Panc1 (cell line): ENCODE data around the gene PRR35. TPM values are rescaled to one million over a fixed set of nuclear protein-coding genes. Genes with fewer than 3 reads are reported as not detected.

Source experiments
- ATAC-seq: fragments of 200-7000 bp; cut with Tn5 transposase; 2 replicates; pipeline ENCODE4 v1.9.1; 2020; ENCODE audit warnings: mild to moderate bottlenecking, moderate library complexity
- BruUV-seq: library from RNA; stranded (reverse); fragments of 400-500 nt; replicated peaks from 2 replicates; lab custom pipeline; 2021; lab: Mats Ljungman, UMichigan
- CTCF ChIA-PET: fragments of 300-600 bp; sonication (Branson Sonifier 250); formaldehyde crosslinking; loops from one replicate; lab custom pipeline; 2022; ENCODE audit warnings: antibody characterized with exemption; lab: Charles Lee
- POLR2A ChIA-PET: fragments of 300-600 bp; sonication (Branson Sonifier 250); formaldehyde crosslinking; loops from one replicate; lab custom pipeline; 2022; ENCODE audit warnings: antibody characterized with exemption; lab: Charles Lee
- DNase-seq: peaks from one replicate; pipeline ENCODE4 v3.0.0-alpha.2; 2010; ENCODE audit warnings: low read depth, low spot score
- H3K27ac ChIP-seq: 2 replicates; pipeline ENCODE4 v1.5.1; 2011; ENCODE audit warnings: mild to moderate bottlenecking, low read length, inconsistent platforms
- H3K27me3 ChIP-seq: fragments of 200-500 bp; sonication (Bioruptor generic); 2 replicates; pipeline ENCODE4 v1.6.0; 2014; ENCODE audit warnings: low read length, inconsistent platforms; ENCODE audit not compliant: control insufficient read depth, insufficient read depth
- H3K36me3 ChIP-seq: fragments of 200-500 bp; sonication (Bioruptor generic); 2 replicates; pipeline ENCODE4 v1.5.1; 2014; ENCODE audit warnings: inconsistent platforms, mild to moderate bottlenecking, low read length, moderate library complexity; ENCODE audit not compliant: control insufficient read depth, insufficient read depth
- H3K4me1 ChIP-seq: 2 replicates; pipeline ENCODE4 v1.5.1; 2011; ENCODE audit warnings: inconsistent platforms, mild to moderate bottlenecking, low read length, moderate library complexity; ENCODE audit not compliant: control insufficient read depth, insufficient read depth
- H3K4me3 ChIP-seq, 2 experiments: 2 replicates each; pipeline ENCODE4 v1.5.1; 2011 to 2012; ENCODE audit warnings: low read depth in 2 of 2, low read length in 2 of 2, mild to moderate bottlenecking in 2 of 2, inconsistent platforms in 1 of 2, moderate library complexity in 1 of 2
- H3K9me3 ChIP-seq: fragments of 200-500 bp; sonication (Bioruptor generic); 2 replicates; pipeline ENCODE4 v1.5.1; 2014; ENCODE audit warnings: low read depth, mild to moderate bottlenecking, inconsistent platforms, low read length, moderate library complexity; ENCODE audit not compliant: control insufficient read depth, insufficient read depth
- POLR2AphosphoS5 ChIP-seq: IDR thresholded peaks from 2 replicates; pipeline ENCODE4 v1.6.1; 2012; ENCODE audit warnings: mild to moderate bottlenecking, low read depth, low read length, moderate library complexity
- REST ChIP-seq, 2 experiments: IDR thresholded peaks; 2 replicates each; pipeline ENCODE4 v1.6.1; 2011 to 2012; ENCODE audit warnings: low read depth in 2 of 2, control low read depth in 1 of 2, low read length in 1 of 2, mild to moderate bottlenecking in 1 of 2, moderate library complexity in 1 of 2; ENCODE audit not compliant: insufficient read depth in 1 of 2
- SIN3A ChIP-seq: IDR thresholded peaks from 2 replicates; pipeline ENCODE4 v1.6.1; 2012; ENCODE audit warnings: low read depth, mild to moderate bottlenecking, low read length, moderate library complexity, borderline replicate concordance; ENCODE audit not compliant: insufficient read depth
- TCF7L2 ChIP-seq: IDR thresholded peaks from 2 replicates; pipeline ENCODE4 v1.6.1; 2011; ENCODE audit warnings: mild to moderate bottlenecking, low read depth, low read length, inconsistent platforms
- in situ Hi-C: cut with HindIII; loops from 2 replicates; pipeline ENCODE4 v1.10.0; 2016; ENCODE audit warnings: low sequenced_read_pairs, low pct_unique_long_range_greater_than_20kb
- intact Hi-C: fragments of 100-400 bp; cut with micrococcal nuclease; formaldehyde crosslinking; loops from one replicate; pipeline ENCODE4 v1.10.0; 2022; ENCODE audit not compliant: unreplicated experiment
- total RNA-seq: library from RNA; stranded (reverse); gene quantifications from one replicate; pipeline ENCODE4 v1.2.1, GENCODE V29; 2021; ENCODE audit not compliant: unreplicated experiment
- TF ChIP-seq, protein P1 (sequence below): fragments of 450-650 bp; IDR thresholded peaks from 2 replicates; pipeline ENCODE4 v1.5.1; 2017; ENCODE audit warnings: mild to moderate bottlenecking

PRR35 gene
- total RNA-seq, 1 experiment from 2014 or later: 2.2 TPM

GRCh38 chr16:578232-578869 lies 18.2 kb downstream of the PRR35 start:
- ChIA-PET POLR2A (no interaction called here), CTCF (interaction anchor here (0.5 kb wide), 1 partner anchor 46 kb away, joined by 3 read pairs; no protein-coding TSS in a partner anchor)
- ATAC-seq (no peak), DNase-seq (no peak)
- no peak overlapping the region for H3K4me3 ChIP-seq
- H3K27me3 ChIP-seq: no peaks in the 10 kb centered on the region
- no TSS peak for BruUV-seq
- intact Hi-C loops (no loop called here), in situ Hi-C loops (no loop called here)
- H3K36me3 ChIP-seq: no peaks in the 10 kb centered on the region
- no peaks in the 10 kb centered on the region for H3K9me3 ChIP-seq
- no peak for TF ChIP-seq REST (IDR thresholded peaks at IDR 0.05; ENCODE audit: insufficient read depth in 1 of 2, low read depth in 2 of 2, low read length in 1 of 2)
- TF ChIP-seq TCF7L2: no peak
- TF ChIP-seq, protein P1, sequence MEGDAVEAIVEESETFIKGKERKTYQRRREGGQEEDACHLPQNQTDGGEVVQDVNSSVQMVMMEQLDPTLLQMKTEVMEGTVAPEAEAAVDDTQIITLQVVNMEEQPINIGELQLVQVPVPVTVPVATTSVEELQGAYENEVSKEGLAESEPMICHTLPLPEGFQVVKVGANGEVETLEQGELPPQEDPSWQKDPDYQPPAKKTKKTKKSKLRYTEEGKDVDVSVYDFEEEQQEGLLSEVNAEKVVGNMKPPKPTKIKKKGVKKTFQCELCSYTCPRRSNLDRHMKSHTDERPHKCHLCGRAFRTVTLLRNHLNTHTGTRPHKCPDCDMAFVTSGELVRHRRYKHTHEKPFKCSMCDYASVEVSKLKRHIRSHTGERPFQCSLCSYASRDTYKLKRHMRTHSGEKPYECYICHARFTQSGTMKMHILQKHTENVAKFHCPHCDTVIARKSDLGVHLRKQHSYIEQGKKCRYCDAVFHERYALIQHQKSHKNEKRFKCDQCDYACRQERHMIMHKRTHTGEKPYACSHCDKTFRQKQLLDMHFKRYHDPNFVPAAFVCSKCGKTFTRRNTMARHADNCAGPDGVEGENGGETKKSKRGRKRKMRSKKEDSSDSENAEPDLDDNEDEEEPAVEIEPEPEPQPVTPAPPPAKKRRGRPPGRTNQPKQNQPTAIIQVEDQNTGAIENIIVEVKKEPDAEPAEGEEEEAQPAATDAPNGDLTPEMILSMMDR: no peak
- TF ChIP-seq POLR2AphosphoS5: no peak
- no peak for TF ChIP-seq SIN3A
- H3K4me1 ChIP-seq: peaks cover 15% of the 10 kb centered on the region
- no peak overlapping the region for H3K27ac ChIP-seq

- BruUV-seq: no TSS peak
Observed at GRCh38 chr16:578870-579405, 18.7 kb downstream of the PRR35 start.

More at GRCh38 chr16:578870-579405, 18.7 kb downstream of the PRR35 start:
- in situ Hi-C loops: no loop called here
- H3K4me1 ChIP-seq: peaks cover 16% of the 10 kb centered on the region
- H3K27me3 ChIP-seq: no peaks in the 10 kb centered on the region
- ChIA-PET CTCF (no interaction called here), POLR2A (no interaction called here)
- no peaks in the 10 kb centered on the region for H3K36me3 ChIP-seq
- peak overlapping the region in 1 of 2 experiments; percentile 27; a peak in 1 of 4 replicates for H3K4me3 ChIP-seq
- H3K9me3 ChIP-seq: no peaks in the 10 kb centered on the region
- DNase-seq (peak; percentile 30), ATAC-seq (peak; percentile 86)
- intact Hi-C loops: no loop called here
- no peak overlapping the region for H3K27ac ChIP-seq
- TF ChIP-seq, protein P1: peak; percentile 92
- TF ChIP-seq TCF7L2 (no peak), REST (IDR thresholded peaks at IDR 0.05; ENCODE audit: insufficient read depth in 1 of 2, low read depth in 2 of 2, low read length in 1 of 2) (0 out of 4 replicates have a peak, but pooled peaks of 1 of the 2 experiments have one; percentile 36), SIN3A (no peak), POLR2AphosphoS5 (no peak)
